Stimulated activated CD4-positive, alpha-beta T cell treated with anti-CD3 and anti-CD28 coated beads, Interleukin-12 subunit alpha, Interleukin-12 subunit beta, amount 100 ng/mL, for 48 hours (primary cell): ENCODE results near the gene FIS1.
"Not testable (repeated sequence)": the region's sequence is repeated elsewhere in the genome, so short reads cannot be mapped to it uniquely, and the experiment has no call there.

Experiments used
- DNase-seq, 3 donors: peaks; one replicate each; pipeline ENCODE4 v3.0.0-alpha.2; 2020; ENCODE audit warnings: low read depth in 2 of 3, low spot score in 1 of 3

FIS1 gene

GRCh38 chr7:101258243-101258731 lies 13.4 kb upstream of the FIS1 start:
- no peak for DNase-seq

- no peak for DNase-seq
Measured at GRCh38 chr7:101255796-101256195, 10.9 kb upstream of the FIS1 start.

GRCh38 chr7:101253199-101253598 lies 8.3 kb upstream of the FIS1 start:
- not testable (repeated sequence) for DNase-seq

GRCh38 chr7:101251871-101252659 lies 7.2 kb upstream of the FIS1 start:
- DNase-seq = peak; percentile 97 to 99 (median 98)

- no peak for DNase-seq
Measured at GRCh38 chr7:101250324-101250723, 5.4 kb upstream of the FIS1 start.

GRCh38 chr7:101248276-101248675 lies 3.4 kb upstream of the FIS1 start:
- DNase-seq = no peak

- DNase-seq = no peak
Measured at GRCh38 chr7:101245147-101245668, 327 bp upstream of the FIS1 start.

GRCh38 chr7:101243646-101244374 lies 1.1 kb downstream of the FIS1 start:
- no peak for DNase-seq

- DNase-seq = no peak
Measured at GRCh38 chr7:101241443-101242349, 3.2 kb downstream of the FIS1 start.

GRCh38 chr7:101241015-101241363 lies 3.9 kb downstream of the FIS1 start:
- no peak for DNase-seq

- DNase-seq = no peak
Measured at GRCh38 chr7:101240226-101241014, 4.5 kb downstream of the FIS1 start.

- DNase-seq = no peak
Measured at GRCh38 chr7:101239951-101240220, 5.0 kb downstream of the FIS1 start.

GRCh38 chr7:101239191-101239950 lies 5.5 kb downstream of the FIS1 start:
- DNase-seq = no peak

- no peak for DNase-seq
Measured at GRCh38 chr7:101238226-101239182, 6.4 kb downstream of the FIS1 start.

- DNase-seq = no peak
Measured at GRCh38 chr7:101237206-101238067, 7.4 kb downstream of the FIS1 start, which contains the start of gene CLDN15. Gene CLDN15 (minus strand): TSS chr7:101237802. CDS start chr7:101237581, 221 bp downstream.

GRCh38 chr7:101236292-101236835 lies 8.5 kb downstream of the FIS1 start:
- DNase-seq = no peak

- no peak for DNase-seq
Measured at GRCh38 chr7:101235522-101235921, 9.4 kb downstream of the FIS1 start.
